Psoas muscle (tissue), 8 donors: ENCODE results near the gene KRTAP10-12. TPM values are rescaled to one million over a fixed set of nuclear protein-coding genes. Genes with fewer than 3 reads are reported as not detected.
"Not testable (repeated sequence)": the region's sequence is repeated elsewhere in the genome, so short reads cannot be mapped to it uniquely, and the experiment has no call there.

ENCODE experiments used
- ATAC-seq, 4 donors: fragments of 200-7000 bp; cut with Tn5 transposase; one replicate each; pipeline ENCODE4 v1.9.1; 2020; ENCODE audit warnings: moderate library complexity in 3 of 4, mild to moderate bottlenecking in 2 of 4
- DNase-seq, 2 donors: peaks; one replicate each; pipeline ENCODE4 v3.0.0-alpha.2; 2020
- H3K27ac ChIP-seq: fragments of 200-600 bp; one replicate; pipeline ENCODE4 v1.8.0; 2022
- H3K27me3 ChIP-seq, 3 donors: fragments of 200-600 bp in 1 of 3; one replicate each; pipeline versions ENCODE4 v1.6.1 to v1.8.0; 2013 to 2022; ENCODE audit warnings: low read length in 2 of 3, mild to moderate bottlenecking in 2 of 3, moderate library complexity in 1 of 3; ENCODE audit not compliant: insufficient read depth in 3 of 3
- H3K36me3 ChIP-seq, 2 donors: fragments of 200-600 bp in 1 of 2; one replicate each; pipeline versions ENCODE4 v1.6.1 to v1.8.0; 2013 to 2022; ENCODE audit warnings: low read depth in 1 of 2, mild to moderate bottlenecking in 1 of 2, moderate library complexity in 1 of 2; ENCODE audit not compliant: insufficient read depth in 1 of 2
- H3K4me1 ChIP-seq: fragments of 200-600 bp; one replicate; pipeline ENCODE4 v1.8.0; 2022
- H3K4me3 ChIP-seq: fragments of 200-600 bp; one replicate; pipeline ENCODE4 v1.8.0; 2022; ENCODE audit warnings: mild to moderate bottlenecking
- H3K9me3 ChIP-seq: fragments of 200-600 bp; one replicate; pipeline ENCODE4 v1.8.0; 2022
- WGBS, 3 donors: extraction: QIAGEN DNeasy Blood & Tissue Kit; methylation state at CpG; one replicate each; pipeline versions ENCODE4 v1.1.6 to v1.1.7; 2013; 5-methylcytosine and 5-hydroxymethylcytosine counted together
- intact Hi-C, 2 donors: fragments of 100-400 bp; cut with DNase I; formaldehyde crosslinking; loops; one replicate each; pipeline versions ENCODE4 v1.11.0 to v1.14.2; 2022
- polyA plus RNA-seq, 3 donors: library from polyadenylated mRNA; stranded (reverse); fragments of 200-250 nt; gene quantifications; one replicate each; pipeline ENCODE4 v1.2.3, GENCODE V29; 2013
- total RNA-seq, 4 donors: library from RNA; stranded (reverse); fragmentation: NEBNext Ultra II Directional in 2 of 4; extraction: Animal tissue kit (Norgen Biotek cat#: 25700) in 2 of 4; gene quantifications; one replicate each; pipeline versions ENCODE4 v1.2.1 to v1.2.4, GENCODE V29; 2021 to 2023
- TF ChIP-seq, protein P1 (sequence below): fragments of 200-600 bp; IDR thresholded peaks from one replicate; pipeline ENCODE4 v1.8.0; 2022; ENCODE audit warnings: antibody characterized with exemption
- donor health status: healthy with polysubstance abuse.
- donor health status: DM: no; HTN: no; CAD: no; lungs with moderate emphysema.
- donor health status: Bipolar disorder and iron deficiency.
- donor health status: healthy.
- donor health status: DM: yes; HTN: yes; CAD: no.
- donor health status: DM: no; HTN: no; CAD: no.
- donor health status: DM: no; HTN: no; CAD: no.
- donor health status: DM: yes; HTN: yes; CAD: no.

Gene KRTAP10-12
- total and polyA plus RNA-seq, 7 donors = not detected

- H3K27ac ChIP-seq = no peak overlapping the region
- no peaks in the 10 kb centered on the region for H3K4me1 ChIP-seq
- no peak overlapping the region for H3K4me3 ChIP-seq
- H3K27me3 ChIP-seq = peaks cover 0 to 43% (median 11%) of the 10 kb centered on the region in 3 donors
- DNase-seq = no peak
- no peaks in the 10 kb centered on the region for H3K36me3 ChIP-seq
- TF ChIP-seq, protein P1, sequence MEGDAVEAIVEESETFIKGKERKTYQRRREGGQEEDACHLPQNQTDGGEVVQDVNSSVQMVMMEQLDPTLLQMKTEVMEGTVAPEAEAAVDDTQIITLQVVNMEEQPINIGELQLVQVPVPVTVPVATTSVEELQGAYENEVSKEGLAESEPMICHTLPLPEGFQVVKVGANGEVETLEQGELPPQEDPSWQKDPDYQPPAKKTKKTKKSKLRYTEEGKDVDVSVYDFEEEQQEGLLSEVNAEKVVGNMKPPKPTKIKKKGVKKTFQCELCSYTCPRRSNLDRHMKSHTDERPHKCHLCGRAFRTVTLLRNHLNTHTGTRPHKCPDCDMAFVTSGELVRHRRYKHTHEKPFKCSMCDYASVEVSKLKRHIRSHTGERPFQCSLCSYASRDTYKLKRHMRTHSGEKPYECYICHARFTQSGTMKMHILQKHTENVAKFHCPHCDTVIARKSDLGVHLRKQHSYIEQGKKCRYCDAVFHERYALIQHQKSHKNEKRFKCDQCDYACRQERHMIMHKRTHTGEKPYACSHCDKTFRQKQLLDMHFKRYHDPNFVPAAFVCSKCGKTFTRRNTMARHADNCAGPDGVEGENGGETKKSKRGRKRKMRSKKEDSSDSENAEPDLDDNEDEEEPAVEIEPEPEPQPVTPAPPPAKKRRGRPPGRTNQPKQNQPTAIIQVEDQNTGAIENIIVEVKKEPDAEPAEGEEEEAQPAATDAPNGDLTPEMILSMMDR = no peak
- 36 to 46% (median 39%) methylated on average over 12 to 14 of the region's 14 CpGs for WGBS, 3 donors
- no peak for ATAC-seq
- intact Hi-C loops = no loop called here
- no peaks in the 10 kb centered on the region for H3K9me3 ChIP-seq
These were observed 10.8 kb upstream of the KRTAP10-12 start for GRCh38 chr21:44686000-44686781.

GRCh38 chr21:44686843-44687561 lies 10.0 kb upstream of the KRTAP10-12 start:
- H3K27ac ChIP-seq = no peak overlapping the region
- DNase-seq (no peak), ATAC-seq (no peak)
- no peaks in the 10 kb centered on the region for H3K36me3 ChIP-seq
- H3K4me1 ChIP-seq = no peaks in the 10 kb centered on the region
- intact Hi-C loops = no loop called here
- H3K4me3 ChIP-seq = no peak overlapping the region
- peaks cover 0 to 43% (median 9%) of the 10 kb centered on the region in 3 donors for H3K27me3 ChIP-seq
- no peaks in the 10 kb centered on the region for H3K9me3 ChIP-seq
- TF ChIP-seq, protein P1 = no peak
- 28 to 34% (median 29%) methylated on average over 25 of the region's 25 CpGs for WGBS, 3 donors

DNA sequence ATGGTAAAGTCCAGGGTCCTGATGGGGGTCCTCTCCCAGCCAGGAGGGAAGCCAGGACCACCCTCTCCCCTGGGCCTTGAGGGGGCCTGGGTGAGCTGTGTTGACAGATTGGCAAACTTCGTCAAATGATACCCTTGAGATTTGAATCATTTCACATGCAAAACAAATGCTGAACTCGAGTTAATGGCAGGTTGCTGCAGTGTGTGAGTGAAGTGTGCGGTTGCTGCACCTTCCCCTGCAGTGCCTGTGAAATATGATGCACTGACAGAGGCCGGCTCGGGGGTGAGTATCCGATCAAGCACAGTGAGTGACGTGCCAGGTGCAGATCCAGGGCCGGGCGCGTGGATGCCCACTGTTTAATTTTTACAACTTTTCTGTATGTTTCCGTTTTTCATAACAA lies 9.3 kb upstream of the KRTAP10-12 start:
- peaks cover 3% of the 10 kb centered on the region for H3K9me3 ChIP-seq
- no peak overlapping the region for H3K27ac ChIP-seq
- DNase-seq (no peak), ATAC-seq (no peak)
- intact Hi-C loops = no loop called here
- H3K4me1 ChIP-seq = no peaks in the 10 kb centered on the region
- no peak overlapping the region for H3K4me3 ChIP-seq
- 18 to 23% (median 18%) methylated on average over 11 of the region's 11 CpGs for WGBS, 3 donors
- H3K36me3 ChIP-seq = no peaks in the 10 kb centered on the region
- TF ChIP-seq, protein P1 = no peak
- peaks cover 0 to 39% (median 7%) of the 10 kb centered on the region in 3 donors for H3K27me3 ChIP-seq

- H3K36me3 ChIP-seq, H3K27ac ChIP-seq, H3K4me3 ChIP-seq, intact Hi-C loops, ATAC-seq, DNase-seq, H3K4me1 ChIP-seq: not testable (repeated sequence)
- WGBS, 3 donors = 79 to 86% (median 85%) methylated on average over 3 of the region's 3 CpGs
- Histone ChIP-seq H3K27me3 (peaks cover 0 to 37% (median 3%) of the 10 kb centered on the region in 3 donors), H3K9me3 (peaks cover 22% of the 10 kb centered on the region)
These were observed 7.2 kb upstream of the KRTAP10-12 start for GRCh38 chr21:44689740-44690139.

- no peaks in the 10 kb centered on the region for H3K4me1 ChIP-seq
- no peak for ATAC-seq
- TF ChIP-seq, protein P1 = no peak
- H3K4me3 ChIP-seq = no peak overlapping the region
- no peak for DNase-seq
- H3K36me3 ChIP-seq = no peaks in the 10 kb centered on the region
- H3K27me3 ChIP-seq = peaks cover 0 to 37% (median 3%) of the 10 kb centered on the region in 3 donors
- peaks cover 22% of the 10 kb centered on the region for H3K9me3 ChIP-seq
- intact Hi-C loops = no loop called here
- no peak overlapping the region for H3K27ac ChIP-seq
- WGBS, 3 donors = 20 to 24% (median 23%) methylated on average over 2 of the region's 2 CpGs
These were observed 5.3 kb upstream of the KRTAP10-12 start for GRCh38 chr21:44691686-44692085.
